Measurements from ENCODE around the gene LRRC4B.

- TF ChIP-seq CTCF (IDR thresholded peaks at IDR 0.05) (no peak), POLR2A (IDR thresholded peaks at IDR 0.05) (no peak)
Measured at GRCh38 chr19:50549927-50550593, 18.2 kb downstream of the LRRC4B start.

Measured in heart left ventricle (tissue), 13 donors.